ENCODE measurements around the gene ARMH1.

DNA sequence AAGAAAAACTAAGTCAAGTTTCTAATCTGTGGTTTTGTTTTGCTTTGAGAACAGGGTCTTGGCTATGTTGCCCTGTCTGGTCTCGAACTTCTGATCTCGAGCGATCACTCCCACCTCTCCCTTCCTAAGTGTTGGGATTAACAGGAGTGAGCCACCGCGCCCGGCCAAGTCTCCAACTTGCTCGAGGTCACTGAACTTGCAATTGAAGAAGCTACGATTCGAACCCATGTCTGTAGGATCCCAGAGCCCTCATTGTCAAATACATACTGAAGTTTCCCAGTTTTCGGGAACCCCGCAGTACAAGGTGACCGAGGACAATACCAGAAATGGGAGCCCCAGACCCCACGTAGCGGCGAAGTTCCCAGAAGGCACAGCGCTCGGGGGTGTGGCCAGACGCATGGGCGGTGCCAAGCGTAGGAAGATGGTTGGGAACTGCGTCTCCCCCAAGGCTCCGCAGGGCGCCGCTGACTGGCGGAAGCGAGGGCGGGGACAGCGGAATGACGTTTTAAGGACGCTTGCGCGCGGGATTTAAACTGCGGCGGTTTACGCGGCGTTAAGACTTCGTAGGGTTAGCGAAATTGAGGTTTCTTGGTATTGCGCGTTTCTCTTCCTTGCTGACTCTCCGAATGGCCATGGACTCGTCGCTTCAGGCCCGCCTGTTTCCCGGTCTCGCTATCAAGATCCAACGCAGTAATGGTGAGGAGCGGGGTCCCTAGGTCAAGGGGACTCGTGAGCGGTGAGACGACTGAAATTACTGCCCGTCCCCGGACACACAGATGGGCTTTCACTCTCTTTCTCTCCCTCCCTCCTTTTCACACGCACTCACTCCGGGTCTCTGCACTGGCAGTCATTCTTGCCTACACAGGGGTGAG lies 65.0 kb downstream of the ARMH1 start, which contains the start of gene KIF2C:
- TF ChIP-seq POLR2A (IDR thresholded peaks at IDR 0.05; ENCODE audit: extremely low read depth, insufficient read length) (peak; percentile 94), MYC (IDR thresholded peaks at IDR 0.05; ENCODE audit: low read depth, low read length) (peak; percentile 77; the same call in 1 of the 2 replicates)
- TF ChIP-seq, protein P1, sequence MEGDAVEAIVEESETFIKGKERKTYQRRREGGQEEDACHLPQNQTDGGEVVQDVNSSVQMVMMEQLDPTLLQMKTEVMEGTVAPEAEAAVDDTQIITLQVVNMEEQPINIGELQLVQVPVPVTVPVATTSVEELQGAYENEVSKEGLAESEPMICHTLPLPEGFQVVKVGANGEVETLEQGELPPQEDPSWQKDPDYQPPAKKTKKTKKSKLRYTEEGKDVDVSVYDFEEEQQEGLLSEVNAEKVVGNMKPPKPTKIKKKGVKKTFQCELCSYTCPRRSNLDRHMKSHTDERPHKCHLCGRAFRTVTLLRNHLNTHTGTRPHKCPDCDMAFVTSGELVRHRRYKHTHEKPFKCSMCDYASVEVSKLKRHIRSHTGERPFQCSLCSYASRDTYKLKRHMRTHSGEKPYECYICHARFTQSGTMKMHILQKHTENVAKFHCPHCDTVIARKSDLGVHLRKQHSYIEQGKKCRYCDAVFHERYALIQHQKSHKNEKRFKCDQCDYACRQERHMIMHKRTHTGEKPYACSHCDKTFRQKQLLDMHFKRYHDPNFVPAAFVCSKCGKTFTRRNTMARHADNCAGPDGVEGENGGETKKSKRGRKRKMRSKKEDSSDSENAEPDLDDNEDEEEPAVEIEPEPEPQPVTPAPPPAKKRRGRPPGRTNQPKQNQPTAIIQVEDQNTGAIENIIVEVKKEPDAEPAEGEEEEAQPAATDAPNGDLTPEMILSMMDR (IDR thresholded peaks at IDR 0.05; ENCODE audit: low read depth, low read length): no peak
